Measurements from ENCODE around the gene FTHL17. TPM values are rescaled to one million over a fixed set of nuclear protein-coding genes. Genes with fewer than 3 reads are reported as not detected.

Gene FTHL17
- total and polyA plus RNA-seq, 12 donors = not detected

DNA sequence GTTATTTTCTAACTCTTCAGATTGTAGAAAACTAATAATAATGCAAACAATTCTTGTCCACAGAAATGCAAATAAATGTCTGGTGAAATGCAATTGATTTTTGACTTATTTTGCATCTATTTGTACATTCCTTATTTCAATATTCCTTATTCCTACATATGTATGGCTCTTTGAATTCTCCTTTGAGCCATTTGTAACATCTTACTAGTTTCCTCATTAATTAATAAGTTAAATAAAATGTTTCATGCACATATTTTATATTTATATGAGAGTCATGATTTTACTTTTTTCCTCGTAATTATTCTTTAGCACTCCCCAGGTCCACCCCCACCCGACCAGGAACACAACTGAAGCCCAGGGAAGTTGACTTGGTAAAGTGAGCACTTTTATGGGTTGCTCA, 2.7 kb upstream of the FTHL17 start:
- H3K4me1 ChIP-seq (replicated peaks in 1 of 2) = no peaks in the 10 kb centered on the region
- no peaks in the 10 kb centered on the region for H3K27me3 ChIP-seq
- 54 to 84% (median 74%) methylated on average over 2 of the region's 2 CpGs for WGBS, 4 donors
- DNase-seq = no peak
- H3K36me3 ChIP-seq (replicated peaks in 1 of 2) = no peaks in the 10 kb centered on the region
- intact Hi-C loops (cut with DNase I) = no loop called here
- H3K9me3 ChIP-seq (replicated peaks in 1 of 3) = no peaks in the 10 kb centered on the region
- TF ChIP-seq POLR2A (IDR thresholded peaks at IDR 0.05) = no peak
- TF ChIP-seq, protein P1, sequence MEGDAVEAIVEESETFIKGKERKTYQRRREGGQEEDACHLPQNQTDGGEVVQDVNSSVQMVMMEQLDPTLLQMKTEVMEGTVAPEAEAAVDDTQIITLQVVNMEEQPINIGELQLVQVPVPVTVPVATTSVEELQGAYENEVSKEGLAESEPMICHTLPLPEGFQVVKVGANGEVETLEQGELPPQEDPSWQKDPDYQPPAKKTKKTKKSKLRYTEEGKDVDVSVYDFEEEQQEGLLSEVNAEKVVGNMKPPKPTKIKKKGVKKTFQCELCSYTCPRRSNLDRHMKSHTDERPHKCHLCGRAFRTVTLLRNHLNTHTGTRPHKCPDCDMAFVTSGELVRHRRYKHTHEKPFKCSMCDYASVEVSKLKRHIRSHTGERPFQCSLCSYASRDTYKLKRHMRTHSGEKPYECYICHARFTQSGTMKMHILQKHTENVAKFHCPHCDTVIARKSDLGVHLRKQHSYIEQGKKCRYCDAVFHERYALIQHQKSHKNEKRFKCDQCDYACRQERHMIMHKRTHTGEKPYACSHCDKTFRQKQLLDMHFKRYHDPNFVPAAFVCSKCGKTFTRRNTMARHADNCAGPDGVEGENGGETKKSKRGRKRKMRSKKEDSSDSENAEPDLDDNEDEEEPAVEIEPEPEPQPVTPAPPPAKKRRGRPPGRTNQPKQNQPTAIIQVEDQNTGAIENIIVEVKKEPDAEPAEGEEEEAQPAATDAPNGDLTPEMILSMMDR (IDR thresholded peaks at IDR 0.05) = no peak
- no peak overlapping the region for H3K4me3 ChIP-seq
- no peak overlapping the region for H3K27ac ChIP-seq

DNA sequence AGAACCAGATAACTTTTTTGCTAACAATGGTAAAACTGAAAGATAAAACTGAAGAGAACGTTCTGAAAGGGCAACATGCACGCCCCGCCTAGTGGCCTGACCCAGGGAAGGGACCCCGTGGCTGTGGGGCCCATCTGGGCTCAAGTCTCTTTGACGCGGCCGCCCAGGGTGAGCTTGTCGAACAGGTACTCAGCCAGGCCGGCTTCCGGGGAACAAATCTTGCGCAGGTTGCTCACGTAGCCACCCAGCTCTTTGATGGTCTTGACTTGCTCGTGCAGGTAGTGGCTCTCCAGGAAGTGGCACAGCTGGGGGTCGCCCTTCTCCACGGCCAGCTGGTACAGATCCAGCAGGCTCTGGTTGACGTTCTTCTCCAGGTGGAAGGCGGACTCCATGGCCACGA, 579 bp downstream of the FTHL17 start:
- no peak overlapping the region for H3K27ac ChIP-seq
- H3K4me1 ChIP-seq (replicated peaks in 1 of 2) = no peaks in the 10 kb centered on the region
- intact Hi-C loops (cut with DNase I) = no loop called here
- WGBS, 4 donors = 85 to 94% (median 89%) methylated on average over 3 to 18 of the region's 18 CpGs
- no peaks in the 10 kb centered on the region for H3K27me3 ChIP-seq
- H3K36me3 ChIP-seq (replicated peaks in 1 of 2) = no peaks in the 10 kb centered on the region
- TF ChIP-seq, protein P1 (IDR thresholded peaks at IDR 0.05) = no peak
- no peak for DNase-seq
- H3K9me3 ChIP-seq (replicated peaks in 1 of 3) = no peaks in the 10 kb centered on the region
- H3K4me3 ChIP-seq = no peak overlapping the region

- no peak for DNase-seq
- no peaks in the 10 kb centered on the region for H3K4me1 ChIP-seq (replicated peaks in 1 of 2)
- no peaks in the 10 kb centered on the region for H3K36me3 ChIP-seq (replicated peaks in 1 of 2)
- H3K4me3 ChIP-seq = no peak overlapping the region
- TF ChIP-seq, protein P1 (IDR thresholded peaks at IDR 0.05) = no peak
- TF ChIP-seq POLR2A (IDR thresholded peaks at IDR 0.05) = no peak
- H3K27me3 ChIP-seq = no peaks in the 10 kb centered on the region
- intact Hi-C loops (cut with DNase I) = no loop called here
- no peak overlapping the region for H3K27ac ChIP-seq
- no peaks in the 10 kb centered on the region for H3K9me3 ChIP-seq (replicated peaks in 1 of 3)
These were observed 1.8 kb downstream of the FTHL17 start for GRCh38 chrX:31070057-31070468.

DNA sequence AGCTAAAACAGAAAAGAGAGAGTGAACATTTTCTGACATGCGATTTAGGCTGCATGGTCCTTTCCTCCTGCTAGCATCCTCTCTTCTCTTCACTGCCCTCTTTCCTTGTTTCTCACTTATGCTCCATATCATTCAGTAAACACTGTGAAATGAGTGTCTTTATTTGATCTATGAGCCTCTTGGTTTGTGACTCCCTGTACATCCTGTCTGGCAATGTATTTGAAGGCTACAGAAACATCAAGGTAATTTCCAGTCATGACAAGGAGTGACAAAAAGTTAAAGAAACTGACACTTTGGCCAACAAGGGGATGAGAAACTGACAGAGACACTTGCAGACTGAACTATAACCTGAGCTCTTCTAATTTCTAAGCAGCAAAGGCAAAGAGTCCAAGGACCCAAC, 8.7 kb downstream of the FTHL17 start:
- 73 to 95% (median 91%) methylated on average over 1 of the region's 1 CpG for WGBS, 4 donors
- no peaks in the 10 kb centered on the region for H3K27me3 ChIP-seq
- TF ChIP-seq, protein P1 (IDR thresholded peaks at IDR 0.05) = no peak
- TF ChIP-seq POLR2A (IDR thresholded peaks at IDR 0.05) = no peak
- H3K4me3 ChIP-seq = no peak overlapping the region
- no peak overlapping the region for H3K27ac ChIP-seq
- H3K9me3 ChIP-seq (replicated peaks in 1 of 3) = no peaks in the 10 kb centered on the region
- H3K4me1 ChIP-seq (replicated peaks in 1 of 2) = no peaks in the 10 kb centered on the region
- intact Hi-C loops (cut with DNase I) = no loop called here
- H3K36me3 ChIP-seq (replicated peaks in 1 of 2) = no peaks in the 10 kb centered on the region
- no peak for DNase-seq
